HG02571 (cell line): ENCODE results near the gene SLC30A10.
"Not testable (repeated sequence)": the region's sequence is repeated elsewhere in the genome, so short reads cannot be mapped to it uniquely, and the experiment has no call there.

Experiments used
- ATAC-seq: cut with Tn5 transposase; IDR thresholded peaks from one replicate; pipeline ENCODE4 v1.9.1; 2021; ENCODE audit warnings: mild to moderate bottlenecking, moderate library complexity; ENCODE audit not compliant: unreplicated experiment

SLC30A10 gene

DNA sequence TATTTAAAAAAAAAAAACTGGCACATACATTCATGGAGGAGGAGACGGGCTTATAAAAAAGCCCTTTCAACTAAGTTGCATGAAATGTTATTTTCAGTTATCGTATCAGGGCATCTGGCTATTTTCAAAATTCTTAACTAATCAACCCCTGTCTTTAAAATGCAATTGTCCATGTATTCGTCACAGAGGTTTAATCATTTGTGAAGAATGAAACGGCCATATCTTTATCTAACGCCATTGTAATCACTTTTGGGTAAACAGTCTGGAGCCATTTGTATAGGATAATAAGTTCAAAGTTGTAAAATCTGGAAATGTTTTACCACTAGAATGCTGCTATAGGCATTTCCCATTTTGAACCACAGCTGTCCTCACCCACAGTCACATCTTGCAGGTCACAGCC is 30.4 kb downstream of the SLC30A10 start:
- no peak for ATAC-seq

- ATAC-seq: not testable (repeated sequence)
Observed at GRCh38 chr1:219892271-219892670, 36.1 kb downstream of the SLC30A10 start.

DNA sequence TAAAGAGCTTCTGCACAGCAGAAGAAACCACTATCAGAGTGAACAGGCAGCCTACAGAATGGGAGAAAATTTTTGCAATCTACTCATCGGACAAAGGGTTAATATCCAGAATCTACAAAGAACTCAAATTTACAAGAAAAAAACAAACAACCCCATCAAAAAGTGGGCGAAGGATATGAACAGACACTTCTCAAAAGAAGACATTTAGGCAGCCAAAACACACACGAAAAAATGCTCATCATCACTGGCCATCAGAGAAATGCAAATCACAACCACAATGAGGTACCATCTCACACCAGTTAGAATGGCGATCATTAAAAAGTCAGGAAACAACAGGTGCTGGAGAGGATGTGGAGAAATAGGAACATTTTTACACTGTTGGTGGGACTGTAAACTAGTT is 36.5 kb downstream of the SLC30A10 start:
- ATAC-seq: not testable (repeated sequence)

DNA sequence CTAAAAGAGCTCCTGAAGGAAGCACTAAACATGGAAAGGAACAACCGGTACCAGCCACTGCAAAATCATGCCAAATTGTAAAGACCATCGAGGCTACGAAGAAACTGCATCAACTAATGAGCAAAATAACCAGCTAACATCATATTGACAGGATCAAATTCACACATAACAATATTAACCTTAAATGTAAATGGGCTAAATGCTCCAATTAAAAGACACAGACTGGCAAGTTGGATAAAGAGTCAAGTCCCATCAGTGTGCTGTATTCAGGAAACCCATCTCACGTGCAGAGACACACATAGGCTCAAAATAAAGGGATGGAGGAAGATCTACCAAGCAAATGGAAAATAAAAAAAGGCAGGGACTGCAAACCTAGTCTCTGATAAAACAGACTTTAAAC is 39.7 kb downstream of the SLC30A10 start:
- ATAC-seq: not testable (repeated sequence)

- ATAC-seq: no peak
Observed at GRCh38 chr1:219885680-219886079, 42.7 kb downstream of the SLC30A10 start.

DNA sequence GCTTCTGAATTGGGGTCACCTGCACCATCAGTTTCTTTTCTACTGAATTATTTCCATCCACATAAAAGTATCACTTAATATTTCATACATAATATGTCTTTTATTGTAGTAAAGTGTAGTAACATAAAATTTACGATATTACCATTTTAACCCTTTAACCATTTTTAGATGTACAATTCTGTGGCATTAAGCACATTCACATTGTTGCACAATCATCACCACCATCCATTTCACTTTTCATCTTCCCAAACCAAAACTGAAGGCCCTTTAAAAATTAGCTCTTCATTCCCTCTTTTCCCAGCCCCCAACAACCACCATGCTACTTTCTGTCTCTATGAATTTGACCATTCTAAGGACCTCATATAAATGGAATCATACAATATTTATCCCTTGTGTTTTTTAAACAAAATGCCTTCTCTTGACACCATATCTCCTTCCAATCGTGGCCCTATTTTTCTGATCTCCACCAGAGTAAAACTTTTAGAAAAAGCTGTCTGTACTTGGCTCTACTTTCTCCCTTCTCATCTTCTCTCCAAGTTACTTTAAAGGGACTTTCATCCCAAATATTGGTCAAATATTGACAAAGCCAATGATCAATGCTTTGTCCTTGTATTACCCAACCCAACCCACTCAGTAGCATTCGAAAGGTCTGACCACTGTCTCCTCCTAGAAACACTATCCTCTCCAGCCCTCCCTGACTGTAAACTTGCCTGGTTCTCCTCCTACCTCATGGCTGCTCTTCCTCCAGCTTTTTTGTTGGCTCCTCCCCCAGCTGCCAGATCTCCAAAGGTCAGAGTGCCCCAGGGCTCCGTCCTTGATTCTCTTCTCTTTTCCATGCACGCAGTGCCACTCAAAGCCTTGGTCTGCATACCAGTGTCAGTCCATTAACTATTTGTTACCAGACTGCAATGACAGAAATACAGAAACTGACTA is 44.7 kb downstream of the SLC30A10 start:
- ATAC-seq: no peak

GRCh38 chr1:219882755-219883154 is 45.6 kb downstream of the SLC30A10 start:
- no peak for ATAC-seq

- no peak for ATAC-seq
Observed at GRCh38 chr1:219882096-219882495, 46.3 kb downstream of the SLC30A10 start.

- no peak for ATAC-seq
Observed at GRCh38 chr1:219880765-219881457, 47.4 kb downstream of the SLC30A10 start.

DNA sequence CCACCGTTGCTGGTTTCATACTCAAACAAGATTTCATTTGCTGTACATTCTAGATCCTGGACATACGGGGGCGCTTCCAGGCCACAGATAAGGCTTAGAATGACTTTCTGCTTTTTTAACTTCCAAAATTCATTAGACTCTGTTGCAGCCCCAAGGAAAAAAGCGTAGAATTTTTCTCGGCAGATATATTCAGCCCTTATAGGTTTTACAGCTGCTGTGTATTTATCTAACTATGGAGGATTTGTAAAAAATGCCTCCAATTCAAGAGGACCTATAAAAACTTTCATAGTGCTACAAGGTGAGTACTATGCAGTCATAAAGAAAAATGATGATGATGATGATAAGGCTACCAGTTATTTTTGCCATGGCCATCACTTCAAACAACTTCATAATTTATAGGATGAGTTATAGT is 51.6 kb downstream of the SLC30A10 start:
- ATAC-seq: no peak

DNA sequence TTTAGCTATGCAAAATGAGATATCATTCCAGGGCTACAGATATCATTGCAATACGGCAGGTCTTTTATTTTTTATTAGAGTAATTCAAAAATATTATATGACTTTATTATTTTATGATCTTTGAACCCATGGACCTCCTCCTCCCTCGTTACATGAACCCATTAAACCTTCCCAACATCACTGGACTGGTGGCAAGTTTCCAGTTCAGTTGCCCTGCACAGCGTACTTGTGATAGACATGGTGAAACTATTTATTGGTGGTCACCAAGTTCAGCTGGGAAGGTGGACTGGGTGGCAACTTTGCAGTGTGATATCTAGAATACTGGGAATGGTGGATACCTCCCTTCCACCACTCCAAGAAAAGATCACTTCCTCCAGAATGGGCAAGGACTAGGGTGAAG is 52.5 kb downstream of the SLC30A10 start:
- no peak for ATAC-seq

- not testable (repeated sequence) for ATAC-seq
Observed at GRCh38 chr1:219872538-219872937, 55.8 kb downstream of the SLC30A10 start.

GRCh38 chr1:219871427-219872057 is 56.8 kb downstream of the SLC30A10 start:
- ATAC-seq: no peak

GRCh38 chr1:219868615-219869014 is 59.7 kb downstream of the SLC30A10 start:
- not testable (repeated sequence) for ATAC-seq
